ENCODE results near the gene LRRC51. TPM values are rescaled to one million over a fixed set of nuclear protein-coding genes. Genes with fewer than 3 reads are reported as not detected.

The LRRC51 gene, protein sequence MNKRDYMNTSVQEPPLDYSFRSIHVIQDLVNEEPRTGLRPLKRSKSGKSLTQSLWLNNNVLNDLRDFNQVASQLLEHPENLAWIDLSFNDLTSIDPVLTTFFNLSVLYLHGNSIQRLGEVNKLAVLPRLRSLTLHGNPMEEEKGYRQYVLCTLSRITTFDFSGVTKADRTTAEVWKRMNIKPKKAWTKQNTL
- 1 to 10 TPM; 3.9 to 5.0 TPM for total RNA-seq
- long read RNA-seq, partial matches to known transcripts: 1 of 3 reads
- long read RNA-seq, other reads (novel, unspliced or antisense): 0 of 3 reads

DNA sequence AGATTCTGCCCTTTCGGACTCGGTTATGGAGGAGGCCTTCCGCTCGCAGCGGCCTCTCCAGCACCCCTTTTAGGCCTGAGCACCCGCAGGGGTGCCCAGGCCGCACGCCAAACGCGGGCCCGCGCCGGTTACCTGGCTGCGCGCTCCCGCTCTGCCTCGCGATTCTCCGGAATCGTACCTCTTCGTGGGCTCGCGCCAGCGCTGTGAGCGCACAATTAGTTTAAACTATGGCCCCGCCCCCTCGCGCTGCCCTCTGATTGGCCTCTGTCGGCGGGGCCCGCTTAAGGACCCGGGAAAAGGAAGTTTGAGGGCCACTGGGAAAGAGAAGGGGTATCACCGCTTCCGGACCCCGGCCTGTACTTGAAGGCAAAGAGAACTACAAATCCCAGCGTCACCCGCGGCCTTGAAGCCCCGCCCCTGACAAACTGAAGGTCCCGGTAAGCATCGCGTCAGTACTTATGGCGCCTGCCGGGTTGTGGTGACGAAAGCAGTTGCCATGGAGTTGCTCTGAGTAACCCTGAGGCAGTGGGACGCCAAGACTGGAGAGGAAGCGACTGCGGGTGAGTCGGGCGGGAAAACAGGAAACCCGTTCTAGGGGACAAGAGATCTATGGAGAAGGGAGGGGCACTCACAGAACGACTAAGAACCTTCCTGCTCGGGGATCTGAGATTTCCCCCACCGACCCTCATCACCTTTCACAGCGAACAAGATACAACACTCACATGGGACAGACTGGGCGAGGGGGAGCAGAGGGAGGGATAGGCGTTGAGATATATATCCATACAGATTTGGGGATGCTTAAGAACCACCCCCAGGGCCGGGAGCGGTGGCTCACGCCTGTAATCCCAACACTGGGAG, at the start of gene LRRC51, which contains the start of gene NUMA1:
Gene LRRC51 (plus strand): TSS at position 525 of the 858 bp plus-strand sequence. CDS start 8,234 bp downstream, outside the sequence.
Gene NUMA1 (minus strand): TSS at position 217 of the 858 bp plus-strand sequence. CDS start 44,599 bp downstream, outside the sequence.
- DNase-seq (peak; percentile 100), ATAC-seq (peak; percentile 97 to 98)
- intact Hi-C loops (cut with DNase I): no loop called here

DNA sequence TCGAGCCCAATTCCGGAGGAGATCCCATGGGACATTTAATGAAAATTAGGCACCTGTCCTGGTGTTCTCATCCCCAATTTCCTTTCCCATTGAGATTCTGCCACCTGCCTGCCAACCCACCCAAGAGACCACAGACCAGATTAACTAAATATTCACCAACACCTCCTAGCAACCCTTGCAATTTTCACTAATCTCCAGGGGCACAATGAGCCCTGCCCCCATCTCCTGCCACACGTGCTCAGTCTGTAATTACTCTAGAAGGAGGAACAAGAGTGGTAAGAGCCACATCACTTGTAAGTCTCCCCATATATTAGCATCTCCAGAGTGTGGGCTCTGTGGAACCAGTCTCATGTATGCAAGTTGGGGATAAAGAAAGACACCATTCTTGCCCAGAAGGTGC, 44.0 kb upstream of the LRRC51 start:
- no peak for DNase-seq
- no peak for ATAC-seq
- intact Hi-C loops (cut with DNase I): loop anchor here in 1 of 2 donors (5.0 kb wide), 1 partner anchor 186 kb away; the partner anchor contains the start of gene INPPL1

DNA sequence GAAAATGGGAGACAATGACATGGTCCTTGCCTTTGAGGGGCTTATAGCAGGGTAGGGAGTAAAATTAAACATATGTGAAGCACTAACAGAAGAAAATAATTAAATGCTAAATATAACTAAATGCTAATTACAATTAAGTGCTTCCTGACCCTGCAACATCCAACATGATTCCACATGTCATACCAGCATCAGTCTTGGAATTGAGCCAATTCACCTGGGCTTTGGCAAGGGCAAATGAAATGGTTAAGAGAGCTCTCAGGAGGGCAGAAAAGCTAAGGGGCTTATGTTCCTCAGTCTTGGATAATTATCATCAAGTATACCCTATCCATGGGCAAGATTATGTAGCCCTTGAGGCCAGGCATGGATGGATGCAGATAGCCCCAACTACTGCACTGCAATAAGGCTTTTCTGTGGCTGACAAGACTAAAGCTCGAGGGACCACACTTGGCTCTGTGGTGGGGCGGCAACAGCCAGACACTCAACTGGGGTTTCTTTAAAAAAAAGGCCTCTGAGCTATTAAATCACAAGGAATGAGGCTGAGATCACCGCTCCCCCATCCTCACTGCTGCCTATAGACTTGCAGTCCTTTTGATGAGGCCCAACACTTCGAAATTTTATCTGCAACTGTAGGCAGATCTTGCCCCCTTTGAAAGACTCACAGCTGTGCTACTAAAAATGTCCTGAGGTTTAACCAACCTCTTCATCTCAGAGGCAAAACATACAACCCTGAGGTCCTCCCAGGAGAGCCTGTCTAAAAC, 42.9 kb upstream of the LRRC51 start:
- peak; percentile 31 for DNase-seq
- intact Hi-C loops (cut with DNase I): loop anchor here in 1 of 2 donors (5.0 kb wide), 1 partner anchor 185 kb away; the partner anchor contains the start of gene INPPL1
- no peak for ATAC-seq

DNA sequence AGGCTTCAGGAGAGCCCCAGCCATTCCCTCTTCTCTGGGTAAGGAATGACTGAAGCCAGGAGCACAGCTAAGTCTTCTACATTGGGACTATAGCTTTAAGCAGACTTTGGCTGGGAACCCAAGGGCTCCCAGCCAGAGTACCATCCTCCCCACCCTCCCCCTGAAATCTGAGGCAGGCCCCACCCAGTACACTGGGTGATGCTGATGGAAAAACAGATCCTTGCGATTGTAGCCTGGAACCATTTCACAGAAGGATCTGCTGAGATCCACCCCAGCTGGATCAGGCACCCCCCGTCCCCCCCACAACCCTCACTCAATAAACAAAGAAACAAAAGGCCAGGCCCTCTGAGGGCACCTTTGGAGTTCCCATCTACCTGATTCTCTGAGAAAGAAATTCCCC, 42.2 kb upstream of the LRRC51 start:
- intact Hi-C loops (cut with DNase I): loop anchor here in 1 of 2 donors (5.0 kb wide), 1 partner anchor 184 kb away; the partner anchor contains the start of gene INPPL1
- DNase-seq (peak; percentile 62), ATAC-seq (peak; percentile 22 to 66)

DNA sequence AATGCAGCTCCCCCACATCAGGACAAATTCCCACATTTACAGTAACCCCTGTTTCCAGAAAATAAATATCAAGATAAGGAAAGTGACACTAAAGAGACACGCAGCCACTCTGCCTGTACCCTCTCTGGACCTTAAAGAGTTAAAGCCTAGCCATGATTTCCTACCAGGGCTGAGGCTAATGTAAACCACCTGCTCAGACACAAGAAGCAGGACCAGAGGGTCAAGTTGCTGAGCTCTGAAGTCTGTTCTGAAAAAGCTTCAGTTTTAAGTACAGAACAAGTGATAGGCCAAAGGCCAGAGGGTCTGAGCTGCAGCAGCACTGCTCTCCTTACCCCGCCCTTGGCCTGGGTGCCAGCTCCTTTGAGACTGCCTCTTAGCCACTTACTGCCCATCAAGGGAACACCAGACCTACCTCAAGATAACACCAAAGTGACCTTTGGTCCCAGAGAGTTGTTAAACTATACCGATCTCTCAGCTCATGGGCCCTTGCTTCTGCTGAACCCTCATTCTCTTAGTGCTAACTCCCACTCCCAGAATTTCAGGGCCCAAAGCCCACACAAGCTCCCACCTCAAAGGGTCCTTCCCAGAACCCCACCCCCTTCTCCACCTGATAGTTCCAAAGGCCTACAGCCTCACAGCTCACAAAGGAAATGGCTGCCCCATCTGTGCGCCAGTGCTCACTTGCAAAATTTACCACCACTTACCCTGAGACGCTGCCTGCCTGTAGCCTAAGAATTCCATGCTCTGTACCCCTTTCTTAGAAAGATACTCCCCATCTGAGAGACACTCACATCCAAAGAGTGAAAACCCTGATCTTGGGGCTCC, 41.4 kb upstream of the LRRC51 start:
- ATAC-seq (no peak), DNase-seq (peak; percentile 31)
- intact Hi-C loops (cut with DNase I): loop anchor here in 1 of 2 donors (5.0 kb wide), 1 partner anchor 183 kb away; the partner anchor contains the start of gene INPPL1

DNA sequence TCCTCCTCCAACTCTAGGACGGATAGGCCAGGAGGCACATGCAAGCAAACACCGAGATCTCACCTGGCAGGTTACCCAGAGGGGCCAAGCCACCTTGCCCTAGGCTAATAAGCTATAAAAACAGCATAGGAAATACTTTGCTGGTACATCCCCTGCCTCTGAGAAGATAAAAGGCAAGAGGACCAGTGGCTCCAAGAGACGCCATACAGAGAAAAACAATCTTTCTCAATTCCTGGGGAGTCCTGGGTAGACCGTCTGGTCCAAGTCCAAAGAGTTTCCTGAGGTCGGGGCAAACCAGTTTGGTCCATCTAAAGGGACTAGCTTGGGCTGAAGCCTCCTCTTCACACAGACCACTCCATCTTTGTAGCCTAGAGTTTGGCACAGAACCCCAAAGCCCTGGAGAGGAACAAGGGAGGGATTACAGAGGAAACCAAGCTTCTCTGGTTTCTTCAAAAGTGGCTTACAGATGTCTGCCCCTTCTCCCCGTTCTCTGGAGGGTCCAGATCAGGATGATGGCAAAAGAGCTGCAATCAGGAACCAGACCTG, 40.7 kb upstream of the LRRC51 start:
- ATAC-seq (no peak), DNase-seq (no peak)
- intact Hi-C loops (cut with DNase I): loop anchor here in 1 of 2 donors (2.0 to 5.0 kb wide), 3 partner anchors 37 to 182 kb away; partner anchors contain the start of genes INPPL1 and LAMTOR1

DNA sequence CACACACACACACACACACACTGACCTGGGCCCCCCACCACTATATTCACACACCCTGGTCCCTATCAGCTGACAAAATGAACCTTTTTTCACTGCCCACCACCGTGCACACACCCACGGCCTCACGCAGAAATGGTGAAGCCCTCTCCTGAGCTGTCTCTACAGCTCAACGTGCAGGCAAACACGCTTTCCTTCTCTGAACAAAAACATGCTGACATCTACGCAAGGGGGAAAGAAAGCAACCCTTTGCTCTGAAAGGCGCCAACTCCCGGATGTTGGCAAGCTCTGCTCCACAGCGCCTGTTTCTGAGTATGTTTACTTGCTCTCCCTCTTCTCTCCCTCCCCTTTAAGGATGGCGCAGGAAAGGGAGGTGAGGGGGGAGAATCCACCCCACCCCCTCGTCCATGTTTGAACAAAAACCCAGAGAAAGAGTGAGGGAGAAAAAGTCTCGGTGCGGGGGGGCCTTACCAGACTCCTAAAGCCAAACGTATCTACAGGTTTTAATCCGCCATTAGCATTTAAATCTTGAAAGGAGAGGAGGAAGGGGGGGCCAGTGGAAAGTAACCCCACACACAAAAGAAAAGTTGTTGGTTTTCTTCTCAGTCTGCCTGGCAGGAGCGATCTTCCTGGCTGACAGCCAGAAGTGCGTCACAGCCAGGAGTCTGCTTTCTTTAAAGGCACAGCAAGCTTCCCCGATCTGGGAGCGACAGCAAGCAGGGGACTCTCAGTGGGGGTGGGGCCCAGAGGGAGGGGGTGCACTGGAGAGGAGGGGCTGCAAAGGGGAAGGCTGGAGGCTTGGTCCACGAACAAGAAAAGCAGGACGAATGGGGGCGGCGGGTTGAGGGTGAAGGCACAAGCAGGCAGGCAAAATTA, 39.9 kb upstream of the LRRC51 start:
- ATAC-seq: peak; percentile 87 to 88
- intact Hi-C loops (cut with DNase I): loop anchor here in 1 of 2 donors (2.0 to 5.0 kb wide), 2 partner anchors 37 to 62 kb away; partner anchors contain the start of gene LAMTOR1
- peak; percentile 96 for DNase-seq

DNA sequence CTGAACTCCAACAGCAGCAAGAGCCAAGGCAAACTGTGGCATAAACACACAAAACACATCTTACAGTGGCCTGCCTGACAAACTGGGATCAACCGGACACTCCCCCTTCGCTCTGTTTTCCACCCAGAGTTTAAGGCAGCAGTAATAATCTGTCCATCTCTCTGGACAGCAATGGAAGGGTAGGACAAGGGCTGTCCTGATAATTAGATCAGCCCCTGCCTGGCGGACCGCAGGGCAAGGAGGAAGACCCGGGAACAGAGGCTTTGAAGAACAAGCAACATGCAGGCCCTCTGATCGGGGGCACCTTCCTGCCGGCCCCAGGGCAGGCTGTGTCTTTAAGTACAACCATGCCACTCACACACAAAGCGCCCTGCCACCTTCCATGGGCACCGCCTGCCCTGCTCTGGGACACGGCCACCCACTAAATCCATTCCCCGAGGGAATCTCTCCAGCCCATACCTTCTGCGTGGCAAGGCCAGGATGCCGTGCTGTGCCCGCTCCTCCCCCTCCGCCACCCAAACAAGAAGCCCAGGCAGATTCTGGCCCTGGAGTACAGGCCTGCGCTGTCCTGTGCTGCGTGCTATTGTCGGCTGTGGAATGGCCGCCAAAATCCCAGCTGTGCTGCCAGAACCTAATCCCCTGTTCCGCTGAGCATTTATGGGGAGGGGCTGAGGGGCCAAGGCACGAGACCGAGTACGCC, 39.1 kb upstream of the LRRC51 start:
- peak; percentile 66 to 72 for ATAC-seq
- intact Hi-C loops (cut with DNase I): loop anchor here in 1 of 2 donors (2.0 to 5.0 kb wide), 2 partner anchors 36 to 61 kb away; partner anchors contain the start of gene LAMTOR1

DNA sequence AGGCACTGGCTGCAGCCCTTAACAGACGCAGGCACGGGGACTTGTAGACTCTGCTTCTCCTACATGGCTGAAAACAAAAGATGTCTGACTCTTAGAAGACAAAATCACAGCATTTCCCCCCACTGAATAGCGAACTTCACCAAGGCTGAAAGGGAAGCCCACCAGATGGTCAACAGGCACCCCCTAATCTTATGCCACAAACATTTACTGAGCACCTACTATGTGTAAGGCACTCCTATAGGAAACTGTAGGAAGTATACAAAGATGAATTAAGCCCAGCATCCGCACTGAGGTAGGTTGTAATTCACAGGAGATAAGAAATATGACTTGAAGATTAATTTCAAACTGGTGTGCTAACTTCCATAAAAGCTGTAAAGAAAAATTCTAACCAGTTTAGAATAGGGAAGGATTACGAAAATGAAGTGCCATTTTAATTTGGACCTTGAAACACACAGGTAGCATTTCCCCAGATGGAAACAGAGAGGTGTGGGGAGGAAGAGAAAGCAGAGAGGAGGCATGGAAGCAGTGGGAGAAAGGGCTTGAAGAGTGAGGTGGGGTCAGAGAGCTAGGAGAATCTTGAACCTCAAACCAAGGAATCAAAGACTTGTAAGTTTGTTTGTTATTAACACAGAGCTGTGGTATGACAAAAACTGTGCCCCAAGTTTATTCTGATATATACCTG, 38.4 kb upstream of the LRRC51 start:
- intact Hi-C loops (cut with DNase I): loop anchor here in 1 of 2 donors (5.0 kb wide), 1 partner anchor 35 kb away; no protein-coding TSS in a partner anchor
- DNase-seq: no peak
- ATAC-seq: no peak

More for the DNA sequence above, 39.1 kb upstream of the LRRC51 start:
- DNase-seq: peak; percentile 74

DNA sequence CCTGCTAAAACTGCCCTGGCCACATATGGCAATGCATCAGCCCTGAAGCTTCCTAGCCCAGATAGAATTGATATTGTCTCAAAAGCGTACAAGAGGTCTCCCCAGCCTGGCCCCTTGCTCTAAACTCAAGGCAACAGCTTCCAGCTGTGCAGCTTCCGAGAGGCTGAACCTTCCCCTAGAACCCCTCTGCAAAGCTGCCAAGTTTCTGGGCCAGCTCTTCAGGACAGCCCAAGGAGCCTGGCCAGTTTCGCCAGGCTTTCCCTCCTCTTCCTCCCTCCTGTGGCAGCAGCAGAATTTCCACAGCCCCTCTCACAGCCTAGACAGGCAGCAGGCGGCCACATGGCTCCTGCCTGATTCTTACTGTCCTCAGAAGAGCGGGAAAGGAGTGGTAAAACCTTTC, 34.8 kb upstream of the LRRC51 start:
- peak in 1 of 2 donors; percentile 23 for ATAC-seq
- intact Hi-C loops (cut with DNase I): no loop called here

DNA sequence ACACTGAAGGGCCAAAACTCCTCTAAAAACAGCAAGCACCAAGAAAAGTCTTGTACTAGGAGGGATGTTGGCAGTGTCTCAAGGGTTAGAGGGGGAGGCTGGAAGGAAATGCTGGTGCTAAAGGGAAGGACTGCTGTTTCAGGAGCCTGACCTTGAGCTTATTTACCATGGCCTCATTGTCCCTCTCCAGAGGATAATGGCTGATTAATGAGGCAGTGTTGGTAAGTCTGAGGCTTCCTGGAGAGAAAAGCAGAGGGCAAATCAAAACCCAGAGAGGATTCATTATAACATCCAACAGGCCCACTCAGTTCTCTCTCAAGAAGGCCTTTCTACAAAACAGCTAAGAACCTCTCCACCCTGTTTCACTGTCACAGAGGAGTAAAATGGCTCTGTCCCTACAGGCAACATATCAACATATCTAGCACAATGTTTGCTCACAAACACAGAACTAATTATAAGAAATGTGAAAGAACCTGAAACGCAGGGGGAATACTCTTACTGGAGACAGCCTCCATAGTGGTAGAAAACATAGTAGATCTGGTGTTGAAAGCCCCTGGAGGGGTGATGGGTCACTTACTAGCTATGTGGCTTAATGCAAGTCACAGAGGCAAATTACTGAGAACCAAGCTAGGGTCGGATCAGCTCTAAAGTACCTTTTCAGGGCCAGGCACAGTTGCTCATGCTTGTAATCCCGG, 31.7 kb upstream of the LRRC51 start:
- DNase-seq (no peak), ATAC-seq (peak; percentile 16 to 48)
- intact Hi-C loops (cut with DNase I): no loop called here

More for the DNA sequence above, 34.8 kb upstream of the LRRC51 start:
- no peak for DNase-seq

DNA sequence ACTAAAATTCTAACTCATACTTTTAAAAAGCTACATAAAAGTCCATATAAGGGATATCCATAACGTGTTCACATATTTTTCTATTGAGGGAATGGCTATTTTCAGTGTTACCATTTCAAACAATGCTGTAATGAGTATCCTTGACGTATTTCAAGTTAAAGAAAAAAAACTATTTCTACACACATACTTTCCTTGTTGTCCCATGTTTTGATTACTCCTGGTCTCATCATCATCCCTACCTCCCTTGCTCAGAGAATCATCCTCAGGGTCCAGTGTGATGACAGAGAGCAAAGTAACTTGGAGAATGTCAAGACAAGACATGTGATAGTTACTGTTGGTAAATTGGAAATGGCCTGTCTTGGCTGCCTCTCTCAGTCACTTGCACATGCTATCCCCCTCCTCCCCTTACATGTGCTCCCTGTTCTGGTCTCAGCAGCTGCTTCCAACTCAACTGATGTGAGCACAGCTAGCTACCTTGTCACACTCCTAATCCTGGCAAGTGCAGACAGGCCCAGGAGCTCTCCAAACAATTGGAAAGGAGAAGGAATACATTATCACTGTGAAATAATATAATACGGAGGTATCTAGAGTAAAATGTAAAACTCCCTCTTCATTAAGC, 22.1 kb upstream of the LRRC51 start:
- DNase-seq (no peak), ATAC-seq (no peak)
- intact Hi-C loops (cut with DNase I): no loop called here

DNA sequence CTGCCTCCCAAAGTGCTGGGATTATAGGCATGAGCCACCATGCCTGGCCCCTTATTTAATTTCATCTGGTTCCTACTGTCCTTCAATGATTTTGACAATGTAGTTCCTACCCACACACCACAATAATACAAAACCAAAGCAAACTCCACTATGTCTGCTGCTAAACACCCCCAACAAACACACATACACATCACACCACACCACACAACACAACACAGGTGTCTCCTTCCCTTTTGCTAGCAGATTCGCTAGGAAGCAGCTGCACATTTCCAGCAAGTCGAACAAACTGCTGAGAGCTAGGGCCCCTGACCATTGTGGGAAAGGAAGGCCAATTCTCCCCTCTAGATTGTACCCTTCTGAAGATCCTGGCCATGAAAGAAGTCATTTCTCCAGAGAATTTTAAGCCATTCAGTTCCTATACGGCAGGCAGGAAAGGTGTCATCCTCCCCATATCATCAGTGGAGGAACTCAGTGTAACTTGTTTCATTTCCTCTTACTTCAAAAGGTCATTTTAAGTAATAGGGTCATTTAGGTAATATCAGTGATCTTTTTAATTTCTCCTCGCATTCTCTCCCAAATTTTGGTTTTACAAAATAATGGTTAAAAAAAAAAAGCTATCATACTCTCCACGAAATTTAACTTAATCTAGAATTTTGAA, 18.8 kb upstream of the LRRC51 start:
- intact Hi-C loops (cut with DNase I): no loop called here
- ATAC-seq (no peak), DNase-seq (no peak)

DNA sequence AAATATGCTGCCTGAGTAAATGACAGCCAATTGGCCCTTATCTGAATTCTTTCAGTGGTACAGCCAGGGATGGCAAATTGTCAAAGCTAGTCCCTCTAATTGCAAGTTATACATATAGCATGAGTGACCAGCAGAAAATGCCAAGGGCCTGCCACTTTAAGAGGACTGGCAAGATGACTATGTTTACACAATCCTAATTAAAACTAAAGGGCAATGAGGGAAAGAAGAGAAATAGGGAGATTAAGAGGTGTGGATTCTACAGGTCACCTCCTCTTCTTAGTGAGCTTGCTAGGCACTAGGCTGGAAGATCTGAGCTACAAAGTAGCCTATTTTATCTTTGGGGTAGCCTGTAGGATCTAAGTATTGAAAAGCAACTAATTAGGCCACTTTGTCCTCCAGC, 13.8 kb upstream of the LRRC51 start:
- DNase-seq (no peak), ATAC-seq (no peak)
- intact Hi-C loops (cut with DNase I): no loop called here

Measured in left cardiac atrium (tissue), 4 donors.